Measurements from ENCODE around the gene KRT37.
A peak's percentile ranks its signal among the peaks of the same experiment; 100 is the strongest.

Gene KRT37

GRCh38 chr17:41424111-41424635 is at the start of gene KRT37:
TSS of gene KRT37 (minus strand) at chr17:41424585. CDS start at chr17:41424523, 62 bp downstream.
- DNase-seq (ENCODE audit: low spot score), result no peak

- DNase-seq (ENCODE audit: low spot score), result no peak
Measured at GRCh38 chr17:41468346-41468745, 44.0 kb upstream of the KRT37 start.

- no peak for DNase-seq (ENCODE audit: low spot score)
Measured at GRCh38 chr17:41467561-41467960, 43.2 kb upstream of the KRT37 start.

- DNase-seq (ENCODE audit: low spot score), result no peak
Measured at GRCh38 chr17:41466988-41467387, 42.6 kb upstream of the KRT37 start, which contains the start of gene KRT32. TSS of gene KRT32 (minus strand) at chr17:41467386. CDS start at chr17:41467325, 61 bp downstream.

- no peak for DNase-seq (ENCODE audit: low spot score)
Measured at GRCh38 chr17:41464682-41465081, 40.3 kb upstream of the KRT37 start.

- DNase-seq (ENCODE audit: low spot score), result no peak
Measured at GRCh38 chr17:41464173-41464572, 39.8 kb upstream of the KRT37 start.

GRCh38 chr17:41463746-41464145 is 39.4 kb upstream of the KRT37 start:
- no peak for DNase-seq (ENCODE audit: low spot score)

GRCh38 chr17:41462705-41463104 is 38.3 kb upstream of the KRT37 start:
- DNase-seq (ENCODE audit: low spot score), result no peak

GRCh38 chr17:41457676-41458075 is 33.3 kb upstream of the KRT37 start:
- no peak for DNase-seq (ENCODE audit: low spot score)

GRCh38 chr17:41456204-41456603 is 31.8 kb upstream of the KRT37 start:
- no peak for DNase-seq (ENCODE audit: low spot score)

- no peak for DNase-seq (ENCODE audit: low spot score)
Measured at GRCh38 chr17:41455236-41455635, 30.9 kb upstream of the KRT37 start.

- DNase-seq (ENCODE audit: low spot score), result no peak
Measured at GRCh38 chr17:41453066-41453465, 28.7 kb upstream of the KRT37 start.

- DNase-seq (ENCODE audit: low spot score), result no peak
Measured at GRCh38 chr17:41452281-41452680, 27.9 kb upstream of the KRT37 start.

GRCh38 chr17:41451154-41451728 is 26.9 kb upstream of the KRT37 start:
- no peak for DNase-seq (ENCODE audit: low spot score)

GRCh38 chr17:41449008-41449407 is 24.6 kb upstream of the KRT37 start:
- no peak for DNase-seq (ENCODE audit: low spot score)

GRCh38 chr17:41448506-41448905 is 24.1 kb upstream of the KRT37 start:
- DNase-seq (ENCODE audit: low spot score), result no peak

GRCh38 chr17:41446806-41447205 is 22.4 kb upstream of the KRT37 start:
- peak; percentile 67 for DNase-seq (ENCODE audit: low spot score)

GRCh38 chr17:41444640-41445039 is 20.3 kb upstream of the KRT37 start:
- DNase-seq (ENCODE audit: low spot score), result no peak

GRCh38 chr17:41444186-41444585 is 19.8 kb upstream of the KRT37 start:
- DNase-seq (ENCODE audit: low spot score), result no peak

- peak; percentile 56 for DNase-seq (ENCODE audit: low spot score)
Measured at GRCh38 chr17:41442739-41443138, 18.4 kb upstream of the KRT37 start.

GRCh38 chr17:41440531-41441033 is 16.2 kb upstream of the KRT37 start, which contains the start of gene KRT38:
TSS of gene KRT38 (minus strand) at chr17:41440983. CDS start at chr17:41440921, 62 bp downstream.
- no peak for DNase-seq (ENCODE audit: low spot score)

GRCh38 chr17:41439375-41439774 is 15.0 kb upstream of the KRT37 start:
- no peak for DNase-seq (ENCODE audit: low spot score)

- DNase-seq (ENCODE audit: low spot score), result no peak
Measured at GRCh38 chr17:41437769-41438168, 13.4 kb upstream of the KRT37 start.

GRCh38 chr17:41437254-41437653 is 12.9 kb upstream of the KRT37 start:
- no peak for DNase-seq (ENCODE audit: low spot score)

Data from hepatic stellate cell (primary cell).